GM21447 (cell line): ENCODE measurements around the gene CNPY1.

Experiments
- ATAC-seq: cut with Tn5 transposase; IDR thresholded peaks from one replicate; pipeline ENCODE4 v1.9.1; 2021; ENCODE audit not compliant: unreplicated experiment

CNPY1 gene

DNA sequence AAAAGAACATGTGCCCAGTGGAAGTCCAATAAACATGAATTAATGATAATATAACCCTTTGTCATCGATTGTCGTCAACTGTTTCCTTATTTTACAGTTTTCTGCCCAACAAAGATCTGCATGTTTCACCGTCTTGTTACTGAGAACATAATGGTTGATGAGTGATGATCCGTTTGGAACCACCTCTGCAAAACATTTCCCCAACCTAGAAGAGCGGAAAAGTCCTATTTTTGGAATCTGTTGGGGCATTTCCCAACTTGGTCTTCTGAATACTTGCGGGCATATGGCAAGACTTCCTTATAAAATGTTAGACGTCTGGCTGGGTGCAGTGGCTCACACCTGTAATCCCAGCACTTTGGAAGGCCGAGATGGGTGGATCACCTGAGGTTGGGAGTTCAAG, 32.1 kb downstream of the CNPY1 start:
- no peak for ATAC-seq

DNA sequence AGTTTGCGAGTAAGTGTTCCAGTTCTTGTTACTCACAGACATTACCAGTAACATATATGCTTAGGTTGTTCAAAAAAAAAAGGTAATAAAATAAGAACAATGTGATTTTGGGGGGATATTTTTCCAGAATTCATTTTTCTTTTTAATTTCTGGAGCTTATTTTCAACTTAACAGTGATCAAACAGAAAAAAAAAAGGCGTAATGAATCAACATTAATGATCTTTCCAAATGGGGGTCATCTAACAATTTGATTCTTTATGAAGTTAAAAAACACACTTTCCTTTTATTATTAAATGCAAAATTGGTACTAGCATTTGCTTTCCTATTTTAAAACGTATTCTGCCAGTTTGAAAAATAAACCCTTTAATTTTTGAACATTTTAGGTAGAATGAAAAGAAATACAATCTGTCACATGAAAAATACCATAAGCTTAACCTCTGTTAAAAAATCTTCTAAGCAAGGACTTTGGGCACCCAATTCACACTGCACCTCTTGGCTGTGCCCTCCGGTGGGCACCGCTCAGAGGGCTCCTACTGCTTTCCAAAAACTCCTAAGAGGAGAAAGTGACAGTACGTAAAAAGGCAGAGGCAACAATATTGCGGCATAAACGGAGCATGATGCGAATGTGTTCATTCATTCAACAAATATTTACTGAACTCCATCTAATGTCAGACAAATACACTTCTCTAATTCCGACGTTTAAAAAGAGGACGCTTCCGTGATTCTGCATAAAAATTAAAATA, 32.6 kb downstream of the CNPY1 start:
- no peak for ATAC-seq

DNA sequence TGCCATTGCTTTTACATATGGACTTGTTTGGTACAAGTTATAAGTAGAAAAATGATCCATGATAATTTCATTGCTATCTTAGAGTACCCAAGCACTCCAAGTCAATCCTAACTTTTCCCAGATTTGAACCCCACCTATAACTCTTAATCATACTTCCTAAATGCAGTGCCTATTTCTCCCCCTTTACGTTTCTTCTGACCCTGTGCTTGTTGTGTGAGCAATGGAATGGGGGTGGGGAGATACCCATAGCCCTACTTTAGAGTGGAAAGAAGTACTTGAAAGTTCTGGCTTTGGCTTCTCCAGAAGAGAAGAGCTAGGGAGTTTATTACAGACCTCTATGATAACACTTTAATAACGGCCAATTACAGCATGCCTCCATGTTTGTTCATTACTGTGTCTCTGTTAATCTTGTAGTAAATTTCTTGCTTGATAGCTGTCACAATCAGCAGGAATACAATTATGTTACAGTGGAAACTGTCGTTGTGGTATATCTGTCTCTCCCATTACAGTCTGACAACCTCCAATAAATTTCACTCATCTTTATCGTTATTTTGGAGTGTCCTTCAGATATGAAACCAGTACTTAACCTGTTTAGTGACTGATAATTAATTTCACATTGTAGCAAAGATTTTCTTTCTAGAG, 34.0 kb downstream of the CNPY1 start:
- ATAC-seq, result no peak

DNA sequence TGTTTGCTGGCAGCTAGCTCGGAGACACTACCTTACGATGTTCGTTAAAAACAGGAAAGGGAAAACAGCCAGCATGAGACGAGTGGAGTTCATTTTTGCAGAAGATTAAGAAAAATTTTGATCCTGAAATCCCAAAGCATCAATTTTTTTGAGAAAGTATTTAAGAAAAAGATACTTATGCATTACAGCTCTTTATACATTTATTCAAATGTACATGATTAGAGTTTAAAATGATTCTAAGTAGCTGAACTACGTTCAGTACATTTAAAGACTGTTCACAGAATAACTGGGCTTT, 34.7 kb downstream of the CNPY1 start:
- ATAC-seq, result no peak

DNA sequence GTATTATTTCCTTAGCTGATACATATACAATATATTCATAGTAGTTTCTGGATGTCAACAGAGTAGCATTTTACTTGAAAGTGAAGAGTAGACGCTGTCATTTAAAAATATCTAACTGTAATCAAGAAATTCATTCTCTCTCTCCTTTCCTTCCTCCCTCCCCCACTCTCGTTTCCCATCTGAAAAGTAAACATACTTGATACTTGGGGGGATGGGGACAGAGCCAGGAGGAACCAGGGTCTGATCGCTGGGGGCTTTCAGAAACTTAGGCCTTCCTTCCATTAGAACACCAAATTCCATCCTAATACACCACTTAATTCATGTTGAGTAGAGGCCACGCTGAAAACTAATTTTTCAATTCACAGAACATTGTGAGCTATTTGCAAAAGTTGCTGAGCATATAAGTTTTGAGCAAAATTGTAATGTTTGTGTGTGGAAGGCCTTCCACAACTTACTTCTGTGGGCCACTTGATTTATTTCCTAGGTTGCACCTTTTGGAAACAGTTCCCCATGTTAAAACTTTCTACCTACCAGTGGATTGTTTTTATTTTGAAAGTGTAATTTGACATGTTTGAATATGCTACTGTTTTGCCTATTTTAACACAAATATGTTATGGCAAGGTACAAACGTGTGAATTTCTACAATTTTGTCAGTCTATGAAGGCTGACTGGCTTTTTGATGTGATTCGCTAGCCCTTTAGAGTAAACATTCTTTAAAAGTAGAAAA, 35.2 kb downstream of the CNPY1 start:
- no peak for ATAC-seq

DNA sequence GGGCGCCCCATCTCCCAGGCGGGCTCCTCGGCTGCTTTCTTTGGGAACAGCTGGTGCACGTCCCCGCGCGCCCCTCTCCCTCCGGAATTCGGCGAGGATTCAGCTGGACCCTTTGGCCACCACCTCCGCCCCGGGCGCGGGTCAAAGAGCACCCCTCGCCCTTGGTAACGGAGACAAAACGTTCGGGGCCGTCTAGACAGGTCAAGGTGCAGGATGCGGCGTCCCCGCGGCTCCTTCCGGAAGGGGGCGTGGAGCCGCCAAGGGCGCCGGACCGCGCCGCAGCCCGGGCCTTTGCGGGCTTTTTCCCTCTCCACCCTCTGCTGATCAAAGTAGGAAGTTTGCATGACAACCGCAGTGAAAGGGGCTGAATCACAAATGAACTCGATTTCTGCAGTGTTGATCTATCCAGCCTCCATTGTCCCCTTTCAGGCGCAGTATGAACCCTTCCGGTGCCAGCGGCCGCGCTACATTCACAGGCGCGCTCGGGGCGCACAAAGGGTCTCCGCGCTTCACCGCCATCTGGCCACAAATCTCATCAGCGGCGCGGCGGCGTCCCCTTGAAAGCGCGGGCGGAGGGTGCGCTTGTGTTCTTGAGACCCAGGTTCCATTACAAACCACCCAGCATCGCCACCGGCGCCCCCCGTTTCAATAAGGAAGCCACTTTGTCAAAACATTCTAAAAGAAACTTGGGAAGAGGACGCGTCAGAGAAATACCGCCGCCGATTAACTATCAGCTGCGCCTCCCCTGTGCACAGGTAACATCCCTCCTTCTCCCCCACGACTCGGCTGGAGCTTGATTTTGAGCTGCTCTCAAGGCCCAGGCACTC, 36.4 kb downstream of the CNPY1 start:
- ATAC-seq, result no peak

DNA sequence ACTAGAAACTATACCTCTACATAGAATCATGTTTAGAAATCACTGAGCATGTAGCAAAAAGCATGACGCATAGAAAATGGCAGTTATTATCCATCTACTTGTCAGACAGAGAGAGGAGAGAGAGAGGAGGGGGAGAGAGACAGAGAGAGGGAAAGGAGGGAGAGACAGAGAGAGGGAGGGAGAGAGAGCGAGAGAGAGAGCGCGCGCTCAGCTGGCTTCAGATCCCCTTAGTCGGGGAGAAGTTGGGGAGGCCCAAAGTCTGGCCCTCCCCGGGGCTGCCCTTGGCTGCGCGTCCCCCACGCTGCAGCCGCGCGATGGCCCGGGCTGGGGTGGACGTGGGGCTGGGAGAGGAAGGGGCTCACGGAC, 37.0 kb downstream of the CNPY1 start:
- no peak for ATAC-seq

DNA sequence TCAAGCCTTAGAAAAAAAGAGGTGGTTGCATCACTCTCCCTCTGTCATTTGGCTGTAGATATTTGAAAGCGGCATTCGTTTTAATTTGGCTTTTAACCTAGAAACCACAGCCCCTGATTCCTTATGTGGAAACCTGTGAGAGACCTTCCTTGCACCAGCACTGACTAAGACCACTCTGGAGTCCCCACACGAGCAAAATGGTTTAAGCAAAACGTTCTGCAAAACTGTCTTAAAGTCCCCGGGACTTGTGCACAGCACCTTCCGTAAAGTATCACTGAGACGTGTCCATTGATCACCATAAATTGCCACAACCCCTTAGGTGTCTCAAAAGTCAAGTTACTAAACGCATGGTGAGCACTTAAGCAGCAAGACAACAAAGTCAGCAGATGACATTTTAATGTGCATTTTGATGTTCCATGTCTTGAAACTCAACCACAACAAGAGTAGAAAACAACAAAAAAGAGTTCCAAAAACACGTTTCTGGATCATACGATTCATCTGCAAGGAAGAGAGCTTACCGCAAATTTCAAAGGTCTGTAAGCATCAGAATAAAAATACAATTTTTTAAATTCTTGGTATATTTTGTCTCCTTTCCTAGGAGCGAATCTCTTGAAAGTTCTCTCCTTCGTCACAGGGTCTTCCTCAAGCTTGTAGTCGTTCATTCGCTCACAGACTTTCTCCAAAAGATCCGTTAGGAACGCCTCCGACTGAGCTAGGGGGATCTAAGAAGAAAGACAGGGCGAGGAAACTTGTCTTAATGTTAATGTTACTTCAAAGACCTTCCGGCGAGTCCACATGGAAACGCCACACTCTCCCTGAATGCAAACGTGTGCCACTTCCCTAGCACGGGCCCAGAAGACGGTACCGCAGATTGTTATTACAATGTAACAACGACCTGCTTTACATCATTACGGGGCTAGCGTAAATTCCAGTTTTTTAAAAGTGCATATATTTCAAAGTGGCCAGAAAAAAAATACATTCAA, 37.7 kb downstream of the CNPY1 start:
- ATAC-seq, result no peak

DNA sequence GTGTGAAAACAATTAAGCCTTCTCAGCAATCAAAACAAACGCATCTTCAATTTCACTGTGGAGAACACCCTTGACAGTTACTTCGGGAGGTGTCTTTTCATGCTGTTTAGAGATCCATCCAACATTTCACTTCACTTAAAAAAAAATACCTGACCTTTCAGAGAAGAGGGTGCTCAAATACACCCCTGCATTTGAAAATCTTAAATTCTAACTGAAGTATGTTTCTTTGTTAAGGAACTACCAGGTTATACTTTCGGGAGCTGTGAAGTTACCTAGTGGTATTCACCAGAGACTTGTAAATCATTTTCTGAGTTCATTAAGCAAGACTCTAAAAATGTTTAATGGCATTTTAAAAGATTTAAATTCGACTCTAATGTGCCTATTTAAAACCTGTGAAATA, 38.8 kb downstream of the CNPY1 start:
- no peak for ATAC-seq

DNA sequence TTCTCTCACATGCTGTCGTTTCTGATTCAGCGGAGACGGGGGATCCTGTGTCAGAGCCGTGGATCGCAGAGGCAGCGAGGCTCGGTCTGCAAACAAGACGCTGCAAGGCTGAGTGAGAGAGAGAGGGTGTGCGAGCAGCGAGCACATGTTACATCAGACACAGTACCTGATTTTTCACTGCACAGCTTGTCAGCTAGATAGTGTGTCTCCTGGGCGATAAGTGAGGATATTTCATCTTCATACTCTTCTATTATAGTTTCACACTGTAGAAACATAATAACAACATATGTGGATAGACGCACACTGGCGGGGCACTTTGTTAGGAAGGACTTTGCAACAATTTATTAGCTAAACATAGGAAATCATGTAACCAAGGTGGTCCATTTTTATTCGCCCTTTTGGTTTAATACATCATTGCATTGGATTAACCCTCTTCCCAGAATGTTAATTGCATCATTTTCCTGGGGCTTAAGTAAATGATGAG, 39.5 kb downstream of the CNPY1 start:
- no peak for ATAC-seq

DNA sequence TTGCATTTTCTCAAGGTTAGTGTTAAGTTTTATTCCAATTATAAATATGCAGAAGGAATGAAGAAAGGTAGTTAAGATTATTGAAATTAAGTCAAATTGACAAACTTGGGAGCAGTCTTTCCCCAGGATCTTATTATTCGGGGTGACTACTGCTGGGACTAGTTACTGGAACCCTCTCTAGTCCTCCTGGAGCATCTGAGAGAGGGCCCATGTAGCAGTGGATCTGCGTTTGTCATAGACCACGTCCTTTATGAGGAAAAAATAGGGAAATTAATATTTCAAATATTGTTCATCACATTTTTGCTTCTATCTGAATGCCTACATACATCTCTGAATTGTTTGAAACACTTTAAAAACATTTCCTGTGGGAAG, 41.0 kb downstream of the CNPY1 start:
- no peak for ATAC-seq

DNA sequence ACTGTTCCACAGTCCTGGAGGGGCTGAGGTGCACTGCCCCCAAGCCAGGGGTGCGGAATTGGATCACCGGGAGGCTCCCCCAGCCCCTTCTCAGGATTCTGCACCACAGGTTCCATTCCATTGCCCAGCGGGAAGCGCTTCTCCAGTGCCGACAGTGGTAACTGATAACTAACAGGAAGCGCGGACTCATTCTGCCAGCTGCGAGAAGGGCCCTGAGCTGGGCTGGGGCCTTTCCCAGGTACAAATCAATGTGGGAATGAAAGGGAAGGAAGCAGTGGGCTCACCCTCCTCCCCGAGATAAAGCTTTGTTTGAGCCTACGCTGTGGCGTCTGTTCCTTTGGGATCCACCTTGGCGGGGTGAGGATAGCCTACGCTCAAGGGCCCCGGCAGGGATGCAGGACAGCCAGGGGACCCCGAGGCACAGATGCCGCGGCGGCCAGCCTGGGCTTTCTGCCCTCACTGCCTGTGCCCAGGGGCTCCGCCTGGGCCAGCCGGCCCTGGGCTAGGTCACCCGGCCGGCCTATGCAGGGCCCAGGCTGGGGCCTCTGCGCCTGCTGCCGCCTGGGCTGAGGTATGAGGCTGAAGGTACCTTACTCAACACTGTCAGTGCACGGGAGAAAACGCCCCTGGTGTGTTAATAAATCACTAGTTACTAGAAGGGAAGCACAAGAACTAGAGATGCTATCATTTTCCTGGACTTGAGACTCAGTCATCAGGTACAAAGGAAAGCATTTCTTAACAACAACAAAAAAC, 49.0 kb downstream of the CNPY1 start:
- no peak for ATAC-seq

DNA sequence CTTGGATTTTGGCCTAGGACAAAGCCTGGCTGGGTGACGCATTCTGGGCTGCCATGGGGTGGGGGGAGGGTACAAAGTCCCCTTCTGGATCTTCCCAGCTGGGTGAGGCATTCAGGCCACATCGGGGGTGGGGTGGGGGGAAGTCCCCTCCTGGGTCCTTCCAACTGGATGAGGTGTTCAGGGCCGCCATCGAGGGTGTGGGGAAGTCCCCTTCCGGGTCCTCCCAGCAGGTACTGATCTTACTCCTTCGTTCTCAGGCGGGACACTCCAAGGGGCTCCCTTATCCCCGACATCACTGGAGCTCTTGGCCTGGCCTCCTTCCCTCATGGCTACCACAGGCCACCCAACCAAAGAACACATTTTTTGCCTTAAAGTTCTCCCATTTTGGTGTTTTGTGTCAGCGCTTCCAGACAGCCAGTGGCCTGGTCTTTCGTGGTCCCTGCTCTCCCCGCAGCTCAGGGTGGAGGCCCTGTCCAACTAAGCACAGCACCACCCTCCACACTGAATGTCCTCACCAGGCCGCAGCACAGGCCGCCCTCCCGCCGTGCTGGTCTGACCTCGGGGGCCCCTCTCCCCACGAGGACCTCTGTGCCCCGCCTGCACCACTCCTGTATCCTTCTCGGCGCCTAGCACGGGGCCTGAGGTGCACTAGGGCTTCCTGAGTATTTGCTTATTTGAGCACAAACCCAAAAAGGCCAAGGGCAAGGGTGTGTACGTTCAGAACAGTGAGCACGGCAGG, 49.9 kb downstream of the CNPY1 start:
- ATAC-seq, result no peak

DNA sequence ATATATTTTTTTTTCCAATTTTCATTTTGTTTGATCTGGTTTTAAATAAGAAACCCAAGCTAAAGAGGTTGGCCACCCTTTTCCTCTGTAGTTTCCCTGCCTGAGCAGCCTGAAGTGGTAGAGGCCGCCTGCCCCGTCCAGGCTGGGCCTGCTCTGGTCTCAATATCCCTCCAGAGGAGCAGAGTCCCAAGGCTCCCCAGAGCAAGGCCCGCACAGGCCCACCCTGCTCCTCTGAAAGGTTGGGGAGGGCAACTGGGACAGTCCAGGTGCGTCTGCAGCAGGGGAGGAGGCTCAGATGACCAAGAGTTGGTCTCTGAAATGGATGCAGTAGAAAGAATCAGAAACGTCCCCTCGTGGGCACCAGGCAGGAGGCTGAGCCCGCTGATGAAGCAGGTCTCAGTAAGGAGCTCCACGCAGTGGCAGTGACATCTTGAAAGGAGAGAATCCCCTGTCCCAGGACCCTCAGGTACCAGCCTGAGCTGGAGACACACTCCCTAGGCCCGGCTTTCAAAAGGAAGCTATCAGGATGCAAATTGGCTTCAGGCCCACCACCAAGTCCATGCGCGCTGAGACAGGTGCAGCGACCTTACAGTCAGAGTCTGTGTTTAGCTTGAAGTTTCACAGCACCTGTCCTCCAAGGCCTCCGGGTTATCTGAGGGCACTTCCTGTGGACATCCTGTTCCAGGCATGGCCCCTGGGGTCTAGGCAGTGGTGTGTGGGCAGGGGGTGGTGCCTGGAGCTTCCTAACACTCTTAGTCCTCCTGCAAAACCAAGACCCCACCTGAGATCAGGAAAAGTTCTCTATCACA, 50.7 kb downstream of the CNPY1 start:
- no peak for ATAC-seq

DNA sequence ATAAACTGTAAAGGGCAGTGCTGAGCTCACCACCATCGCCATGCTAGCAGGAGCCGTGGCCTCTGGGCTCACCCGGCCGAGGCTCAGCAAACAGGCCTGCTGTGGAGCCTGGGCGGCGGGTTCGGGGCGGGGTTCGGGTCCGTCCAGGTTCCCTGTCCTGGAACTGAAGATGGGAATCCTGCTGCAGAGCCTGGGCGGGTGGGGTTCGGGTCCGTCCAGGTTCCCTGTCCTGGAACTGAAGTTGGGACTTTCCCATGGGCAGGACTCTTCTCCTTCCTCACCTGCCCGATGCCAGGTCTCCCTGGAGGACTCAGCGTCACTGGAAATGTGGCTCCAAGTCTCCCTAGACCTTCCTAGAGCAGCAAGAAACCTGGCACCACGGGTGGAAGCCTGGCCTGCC, 51.8 kb downstream of the CNPY1 start:
- no peak for ATAC-seq

DNA sequence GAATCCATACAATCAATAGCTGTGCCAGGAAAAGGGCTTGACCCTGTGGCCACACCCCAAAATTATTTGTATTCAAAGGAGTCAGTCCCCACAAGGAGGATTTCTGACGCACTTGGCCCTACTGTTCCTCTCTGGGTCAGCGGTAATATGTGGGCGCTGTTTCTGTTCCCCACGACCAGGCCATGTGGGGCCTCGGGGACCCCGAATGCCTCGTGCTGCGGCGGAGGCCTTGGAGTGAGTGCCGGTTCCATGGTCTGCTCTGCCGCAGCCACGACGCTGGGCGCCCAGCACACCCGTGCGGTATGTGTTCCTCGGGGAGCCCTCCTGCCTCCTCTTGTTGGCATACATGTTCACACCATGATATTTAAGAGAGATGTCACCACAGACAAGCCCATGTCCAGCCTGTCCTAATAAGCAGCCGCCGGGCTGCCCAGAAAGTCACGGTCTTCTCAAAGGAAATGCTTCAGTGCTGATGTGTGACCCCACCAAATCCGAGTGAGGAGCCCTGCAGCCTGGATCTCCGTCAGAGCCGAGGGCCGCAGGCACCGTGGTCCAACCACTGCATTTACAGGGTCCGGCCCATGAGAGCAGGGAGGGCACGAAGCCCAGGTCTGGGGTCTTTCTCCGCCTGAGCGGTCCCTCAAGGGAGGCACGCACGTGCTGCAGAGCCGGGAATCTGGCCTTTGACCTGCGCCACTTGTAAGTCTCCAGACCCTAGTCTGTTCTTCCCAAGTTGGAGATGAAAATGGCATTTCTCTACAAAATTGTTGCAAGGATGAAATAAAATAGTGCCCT, 52.4 kb downstream of the CNPY1 start:
- no peak for ATAC-seq

DNA sequence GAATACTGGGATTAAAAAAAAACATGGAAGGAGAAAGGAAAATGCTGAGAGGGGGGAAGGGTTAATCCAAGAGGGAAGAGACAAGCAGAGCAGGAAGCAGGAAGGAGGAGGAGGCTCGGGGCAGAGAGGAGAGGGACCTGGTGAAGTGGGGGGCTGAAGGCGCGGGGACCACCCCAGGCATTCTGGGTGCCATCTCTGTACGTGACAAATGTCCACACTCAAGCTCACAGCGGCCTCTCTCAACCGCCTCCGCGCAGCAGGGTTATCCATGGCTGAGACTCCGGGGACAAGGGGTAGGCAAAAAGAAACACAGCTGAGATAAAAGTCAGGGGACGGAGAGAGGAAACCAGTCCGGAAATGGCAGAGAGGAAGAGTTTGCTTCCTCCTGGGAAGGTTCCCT, 54.5 kb downstream of the CNPY1 start:
- ATAC-seq, result no peak
